ENCODE results near the gene PRDM16. TPM values are rescaled to one million over a fixed set of nuclear protein-coding genes. Genes with fewer than 3 reads are reported as not detected.
A peak's percentile ranks its signal among the peaks of the same experiment; 100 is the strongest.

The PRDM16 gene
- total and polyA plus RNA-seq, 2 of the 13 experiments (the other 11 are each of a cell fraction or from before 2014, with no cell fraction given): 0.15 to 0.81 TPM

DNA sequence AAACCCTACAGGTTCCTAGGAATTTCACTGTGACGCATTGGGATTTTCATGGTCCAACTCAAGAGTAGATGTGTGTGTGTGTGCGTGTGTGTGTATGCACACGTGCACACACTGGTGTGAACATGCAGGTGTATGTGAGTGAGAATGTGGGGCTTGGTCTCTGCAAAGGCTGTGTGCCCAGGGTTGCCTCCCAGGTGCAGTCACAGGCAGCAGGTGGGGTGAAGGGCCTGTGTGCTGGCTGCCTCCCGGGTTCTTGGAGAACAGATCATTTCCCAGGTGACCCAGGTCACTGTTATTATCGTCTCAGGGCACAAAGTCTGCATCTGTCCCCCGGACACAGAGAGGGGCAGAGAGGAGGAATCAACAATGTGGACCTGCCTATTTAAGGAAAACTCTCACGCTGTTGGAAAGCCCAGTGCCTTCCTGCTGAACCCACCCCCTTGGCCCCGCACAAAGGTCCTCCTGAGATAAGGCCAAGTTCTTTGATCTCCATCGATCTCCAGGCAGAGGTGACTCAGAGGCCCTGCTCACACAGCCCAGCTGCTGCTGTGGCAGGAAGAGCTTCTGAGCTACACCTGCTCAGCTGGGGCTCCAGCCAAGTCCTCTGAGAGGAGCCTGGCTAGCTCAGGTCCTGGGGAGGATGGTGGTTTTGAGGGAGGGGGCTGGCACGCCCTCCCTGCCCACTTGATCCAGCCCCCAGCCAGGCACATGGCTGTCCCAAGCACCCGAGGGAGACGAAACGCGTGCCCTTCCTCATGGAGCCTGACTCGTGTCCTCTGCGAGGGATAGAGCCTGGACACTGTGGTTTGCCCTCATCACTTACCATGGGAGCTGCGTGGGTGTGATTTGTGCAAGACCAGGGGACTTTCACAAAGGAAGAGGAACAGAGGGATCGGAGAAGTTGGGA, 251.5 kb downstream of the PRDM16 start (continued):
- TF ChIP-seq ZNF318 (CRISPR knock-in tag; IDR thresholded peaks at IDR 0.05) (peak; percentile 86; the same call in 1 of the 2 replicates), ZNF800 (CRISPR knock-in tag; IDR thresholded peaks at IDR 0.05) (peak; percentile 73), MAZ (IDR thresholded peaks at IDR 0.05; ENCODE audit: borderline replicate concordance, low read depth, low read length) (peak; percentile 68; the same call in 1 of the 2 replicates), MAZ (CRISPR knock-in tag; IDR thresholded peaks at IDR 0.05; ENCODE audit: low read depth) (peak; percentile 81; the same call in 1 of the 2 replicates), TBL1XR1 (IDR thresholded peaks at IDR 0.05; ENCODE audit: borderline replicate concordance, low read length, partially characterized antibody) (peak; percentile 91), ZNF30 (CRISPR knock-in tag; IDR thresholded peaks at IDR 0.05) (no peak), TGIF2 (CRISPR knock-in tag; IDR thresholded peaks at IDR 0.05) (peak; percentile 81), ELF1 (CRISPR knock-in tag; IDR thresholded peaks at IDR 0.05) (peak; percentile 81; the same call in 1 of the 2 replicates)
- TF ChIP-seq, protein P1, sequence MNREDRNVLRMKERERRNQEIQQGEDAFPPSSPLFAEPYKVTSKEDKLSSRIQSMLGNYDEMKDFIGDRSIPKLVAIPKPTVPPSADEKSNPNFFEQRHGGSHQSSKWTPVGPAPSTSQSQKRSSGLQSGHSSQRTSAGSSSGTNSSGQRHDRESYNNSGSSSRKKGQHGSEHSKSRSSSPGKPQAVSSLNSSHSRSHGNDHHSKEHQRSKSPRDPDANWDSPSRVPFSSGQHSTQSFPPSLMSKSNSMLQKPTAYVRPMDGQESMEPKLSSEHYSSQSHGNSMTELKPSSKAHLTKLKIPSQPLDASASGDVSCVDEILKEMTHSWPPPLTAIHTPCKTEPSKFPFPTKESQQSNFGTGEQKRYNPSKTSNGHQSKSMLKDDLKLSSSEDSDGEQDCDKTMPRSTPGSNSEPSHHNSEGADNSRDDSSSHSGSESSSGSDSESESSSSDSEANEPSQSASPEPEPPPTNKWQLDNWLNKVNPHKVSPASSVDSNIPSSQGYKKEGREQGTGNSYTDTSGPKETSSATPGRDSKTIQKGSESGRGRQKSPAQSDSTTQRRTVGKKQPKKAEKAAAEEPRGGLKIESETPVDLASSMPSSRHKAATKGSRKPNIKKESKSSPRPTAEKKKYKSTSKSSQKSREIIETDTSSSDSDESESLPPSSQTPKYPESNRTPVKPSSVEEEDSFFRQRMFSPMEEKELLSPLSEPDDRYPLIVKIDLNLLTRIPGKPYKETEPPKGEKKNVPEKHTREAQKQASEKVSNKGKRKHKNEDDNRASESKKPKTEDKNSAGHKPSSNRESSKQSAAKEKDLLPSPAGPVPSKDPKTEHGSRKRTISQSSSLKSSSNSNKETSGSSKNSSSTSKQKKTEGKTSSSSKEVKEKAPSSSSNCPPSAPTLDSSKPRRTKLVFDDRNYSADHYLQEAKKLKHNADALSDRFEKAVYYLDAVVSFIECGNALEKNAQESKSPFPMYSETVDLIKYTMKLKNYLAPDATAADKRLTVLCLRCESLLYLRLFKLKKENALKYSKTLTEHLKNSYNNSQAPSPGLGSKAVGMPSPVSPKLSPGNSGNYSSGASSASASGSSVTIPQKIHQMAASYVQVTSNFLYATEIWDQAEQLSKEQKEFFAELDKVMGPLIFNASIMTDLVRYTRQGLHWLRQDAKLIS (CRISPR knock-in tag; IDR thresholded peaks at IDR 0.05): no peak; the same call in 1 of the 2 replicates
- TF ChIP-seq, protein P2, sequence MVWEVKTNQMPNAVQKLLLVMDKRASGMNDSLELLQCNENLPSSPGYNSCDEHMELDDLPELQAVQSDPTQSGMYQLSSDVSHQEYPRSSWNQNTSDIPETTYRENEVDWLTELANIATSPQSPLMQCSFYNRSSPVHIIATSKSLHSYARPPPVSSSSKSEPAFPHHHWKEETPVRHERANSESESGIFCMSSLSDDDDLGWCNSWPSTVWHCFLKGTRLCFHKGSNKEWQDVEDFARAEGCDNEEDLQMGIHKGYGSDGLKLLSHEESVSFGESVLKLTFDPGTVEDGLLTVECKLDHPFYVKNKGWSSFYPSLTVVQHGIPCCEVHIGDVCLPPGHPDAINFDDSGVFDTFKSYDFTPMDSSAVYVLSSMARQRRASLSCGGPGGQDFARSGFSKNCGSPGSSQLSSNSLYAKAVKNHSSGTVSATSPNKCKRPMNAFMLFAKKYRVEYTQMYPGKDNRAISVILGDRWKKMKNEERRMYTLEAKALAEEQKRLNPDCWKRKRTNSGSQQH (CRISPR knock-in tag; IDR thresholded peaks at IDR 0.05; ENCODE audit: low read depth): no peak
